GM19467 (cell line): ENCODE measurements around the gene ANKH.
"Not testable (repeated sequence)": the region's sequence is repeated elsewhere in the genome, so short reads cannot be mapped to it uniquely, and the experiment has no call there.

Experiments
- ATAC-seq: cut with Tn5 transposase; IDR thresholded peaks from one replicate; pipeline ENCODE4 v1.9.1; 2021; ENCODE audit warnings: mild to moderate bottlenecking, moderate library complexity; ENCODE audit not compliant: unreplicated experiment

Gene ANKH

DNA sequence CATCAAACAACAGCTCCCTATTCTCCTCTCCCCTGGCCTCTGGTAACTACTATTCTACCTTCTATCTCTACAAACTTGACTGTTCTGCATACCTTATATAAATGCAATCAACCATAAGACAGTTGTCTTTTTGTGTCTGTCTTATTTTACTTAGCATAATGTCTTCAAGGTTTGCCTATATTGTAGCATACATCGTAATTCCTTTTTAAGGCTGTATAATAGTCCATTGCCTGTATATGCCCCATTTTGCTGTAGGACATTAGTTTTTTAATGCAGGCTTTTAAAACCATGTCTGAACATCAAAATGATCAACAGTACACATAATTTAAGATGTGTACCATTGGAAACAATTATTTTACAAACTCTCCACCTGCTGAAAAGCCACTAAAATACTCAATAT lies 12.4 kb downstream of the ANKH start:
- ATAC-seq, result no peak

DNA sequence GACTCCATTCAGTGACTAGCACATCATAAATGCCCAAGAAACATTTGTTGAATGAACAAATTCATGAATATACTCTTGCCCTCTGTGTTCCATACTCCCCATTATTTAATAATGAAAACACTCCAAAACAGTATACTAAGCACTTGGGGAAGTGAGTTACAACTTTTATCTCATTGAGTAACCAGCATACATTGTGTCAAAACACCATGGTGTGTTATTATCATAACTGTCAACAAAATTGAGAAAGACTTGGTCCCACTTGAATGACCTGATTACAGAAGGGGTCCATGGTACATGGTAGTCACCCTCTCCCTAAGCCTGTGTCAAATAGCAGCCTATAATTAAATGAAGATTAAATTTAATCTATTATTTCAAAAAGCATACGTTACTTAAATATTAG lies 16.2 kb downstream of the ANKH start:
- no peak for ATAC-seq

DNA sequence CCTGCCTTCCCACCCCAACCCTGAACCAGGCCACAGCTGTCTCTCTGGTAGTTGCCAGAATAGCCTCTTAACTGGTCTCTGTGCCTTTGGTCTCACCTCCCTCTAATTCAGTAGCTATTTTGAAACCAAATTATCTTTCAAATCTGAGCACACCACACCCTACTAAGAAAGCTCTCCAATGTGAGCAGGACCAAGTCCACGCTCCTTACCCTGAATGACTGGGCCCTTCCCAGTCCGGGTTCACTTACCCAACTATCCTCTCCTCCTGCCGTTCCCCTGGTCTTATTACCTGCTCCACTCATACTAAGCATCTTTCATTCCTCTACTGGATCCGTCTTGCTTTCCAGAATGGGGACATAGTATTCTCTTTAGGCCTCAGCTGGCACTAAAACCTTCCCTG lies 16.8 kb downstream of the ANKH start:
- no peak for ATAC-seq

DNA sequence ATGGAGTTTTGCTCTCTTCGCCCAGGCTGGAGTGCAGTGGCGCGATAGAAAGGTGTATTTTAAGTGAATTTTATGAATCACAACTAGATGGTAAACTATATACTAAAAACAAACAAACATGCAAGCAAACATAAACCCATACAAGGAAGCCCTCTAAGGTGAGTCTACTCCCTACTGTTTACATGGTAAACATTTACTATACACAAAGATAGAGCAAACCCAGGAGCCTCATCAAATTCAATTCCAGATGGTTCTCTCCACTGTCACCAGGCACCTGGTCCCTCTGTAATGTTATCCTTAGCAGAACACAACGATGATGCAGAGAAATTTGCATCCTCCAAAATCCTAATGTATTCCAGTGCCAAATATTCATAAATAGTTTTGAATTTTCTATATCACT lies 17.9 kb downstream of the ANKH start:
- ATAC-seq, result no peak

DNA sequence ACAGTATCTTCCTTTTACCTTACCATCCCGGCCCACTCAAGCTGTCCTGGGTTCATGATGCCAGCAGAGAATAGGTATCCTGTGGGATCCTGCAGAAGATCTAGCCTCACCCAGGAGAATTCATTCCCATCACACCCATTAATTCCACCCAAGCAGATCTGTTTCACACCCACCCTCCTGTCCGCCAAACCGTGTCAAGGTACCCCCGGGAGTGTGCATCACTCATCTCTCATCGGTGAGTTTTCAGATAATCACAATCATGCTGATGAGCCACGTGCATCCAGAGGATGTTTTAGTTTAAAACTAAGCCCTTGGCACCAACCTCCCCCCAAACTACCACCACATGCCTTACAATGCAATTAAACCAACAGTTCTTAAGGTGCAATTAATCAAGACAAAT lies 18.8 kb downstream of the ANKH start:
- no peak for ATAC-seq

DNA sequence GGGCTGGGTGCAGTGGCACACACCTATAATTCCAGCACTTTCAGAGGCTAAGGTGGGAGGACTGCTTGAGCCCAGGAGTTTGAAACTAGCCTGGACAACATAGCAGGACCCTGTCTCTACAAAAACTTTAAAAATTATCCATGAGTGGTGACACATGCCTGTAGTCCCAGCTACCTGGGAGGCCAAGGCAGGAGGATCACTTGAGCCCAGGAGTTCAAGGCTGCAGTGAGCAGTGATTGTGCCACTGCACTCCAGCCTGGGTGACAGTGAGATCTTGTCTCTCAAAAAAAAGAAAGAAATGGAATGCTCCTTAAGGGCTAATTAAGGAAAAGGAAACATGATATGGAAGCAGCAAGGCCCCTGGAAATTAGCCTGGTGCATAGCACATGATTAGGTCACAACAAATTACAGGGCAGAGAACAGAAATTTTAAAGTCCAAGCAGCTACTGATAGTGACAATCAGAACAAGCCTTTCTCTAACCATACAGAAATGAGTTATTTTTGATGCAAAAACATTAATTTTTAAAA lies 19.5 kb downstream of the ANKH start:
- no peak for ATAC-seq

DNA sequence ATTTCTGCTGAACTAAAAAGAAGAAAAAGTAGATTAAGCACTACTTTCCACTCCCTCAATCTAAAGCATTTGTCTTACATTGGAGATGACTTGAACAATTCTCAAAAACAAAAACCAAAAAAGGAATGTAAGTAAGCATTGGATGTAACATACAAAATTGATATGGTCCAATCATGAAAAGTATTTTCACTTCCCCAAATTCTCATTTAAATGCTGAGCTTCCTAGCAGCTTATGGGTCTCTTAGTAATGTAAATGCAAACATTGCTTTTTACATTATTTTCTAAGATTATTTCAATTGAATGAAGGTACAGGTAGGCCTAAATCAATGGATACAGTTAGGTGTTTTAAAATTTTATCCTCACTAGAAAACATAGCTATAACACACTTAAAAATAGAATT lies 20.0 kb downstream of the ANKH start:
- ATAC-seq, result no peak

DNA sequence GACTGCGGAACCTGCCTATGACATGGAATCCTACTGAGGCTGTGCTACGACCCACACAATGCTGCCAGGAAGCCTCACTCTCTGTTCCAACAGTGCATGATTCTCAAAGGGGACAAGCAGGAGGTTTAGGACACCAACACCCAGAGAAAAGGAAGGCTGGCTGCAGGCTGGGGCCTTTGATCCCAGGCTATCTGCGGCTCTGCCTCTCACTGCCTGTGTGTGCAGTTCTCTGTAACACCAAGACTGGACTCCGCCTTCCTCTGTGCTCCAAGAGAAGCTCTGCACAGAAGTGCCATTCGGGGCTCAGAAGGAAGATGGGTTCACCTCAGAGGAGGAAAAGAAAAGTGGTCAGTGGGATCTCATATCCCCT lies 20.5 kb downstream of the ANKH start:
- ATAC-seq, result no peak

DNA sequence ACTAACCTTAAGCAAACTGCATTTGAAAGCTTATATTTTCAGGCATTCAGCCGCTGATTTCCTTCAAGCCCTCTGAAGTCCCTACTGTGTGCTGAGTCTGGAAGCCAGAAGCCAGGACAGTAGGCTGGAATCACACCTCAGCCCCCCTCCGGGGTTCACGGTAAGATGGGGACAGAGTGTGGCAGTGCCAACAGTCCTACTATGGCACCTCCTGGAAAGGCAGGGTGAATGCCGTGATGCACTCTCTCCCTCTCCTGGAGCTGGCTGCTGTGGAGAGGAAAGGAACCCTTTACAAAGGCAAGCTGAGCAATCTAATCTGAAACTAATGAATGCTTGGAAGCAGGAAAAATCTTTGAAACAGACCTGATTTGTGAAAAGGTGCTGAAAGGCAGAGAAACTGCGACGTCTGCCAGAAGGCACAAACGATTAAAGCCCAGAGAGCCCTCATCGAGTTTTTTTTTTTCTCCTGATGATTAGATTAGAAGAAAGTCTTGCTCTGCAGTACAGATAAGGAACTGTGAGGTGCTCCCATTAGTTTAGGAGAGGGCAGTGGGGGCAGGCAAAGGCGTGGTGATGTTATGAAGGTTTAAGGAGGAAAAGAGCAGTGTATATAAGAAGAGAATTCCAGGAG lies 21.0 kb downstream of the ANKH start:
- ATAC-seq, result no peak

DNA sequence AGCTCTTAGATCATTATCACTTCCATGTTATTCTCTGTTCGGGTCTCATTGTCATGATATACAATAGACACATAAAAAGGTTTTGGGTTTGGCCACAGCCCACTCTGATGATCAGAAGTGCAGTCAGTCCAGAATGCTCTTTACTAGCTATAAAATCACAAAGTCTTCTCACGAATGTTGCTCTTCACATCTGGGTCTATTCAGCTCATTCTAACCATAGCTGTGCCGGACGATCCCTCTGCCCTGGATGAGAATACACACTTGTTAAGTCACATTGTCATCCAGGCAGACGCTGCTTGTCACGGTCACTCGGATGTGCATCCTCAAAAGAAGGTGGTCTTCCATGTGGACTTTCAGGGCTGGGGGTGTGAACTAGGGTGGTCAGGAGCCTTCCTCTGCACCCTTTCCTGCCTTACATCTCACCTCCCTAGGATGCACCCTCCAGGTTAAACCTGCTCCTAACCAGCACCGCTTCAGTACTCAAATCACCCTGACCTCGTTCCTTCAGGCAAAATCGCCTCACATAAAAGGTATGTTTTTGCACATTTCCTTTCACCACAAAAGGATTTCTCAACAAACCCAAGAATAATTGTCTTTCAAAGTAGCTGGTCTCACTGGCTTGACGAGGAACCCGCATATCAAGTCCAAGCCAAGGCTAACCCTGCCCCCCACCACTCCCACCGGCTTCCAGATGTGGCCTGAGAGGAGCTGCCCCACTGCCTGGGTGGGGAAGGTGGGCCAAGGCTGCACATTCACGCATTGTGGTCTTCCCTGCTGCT lies 21.9 kb downstream of the ANKH start:
- no peak for ATAC-seq

DNA sequence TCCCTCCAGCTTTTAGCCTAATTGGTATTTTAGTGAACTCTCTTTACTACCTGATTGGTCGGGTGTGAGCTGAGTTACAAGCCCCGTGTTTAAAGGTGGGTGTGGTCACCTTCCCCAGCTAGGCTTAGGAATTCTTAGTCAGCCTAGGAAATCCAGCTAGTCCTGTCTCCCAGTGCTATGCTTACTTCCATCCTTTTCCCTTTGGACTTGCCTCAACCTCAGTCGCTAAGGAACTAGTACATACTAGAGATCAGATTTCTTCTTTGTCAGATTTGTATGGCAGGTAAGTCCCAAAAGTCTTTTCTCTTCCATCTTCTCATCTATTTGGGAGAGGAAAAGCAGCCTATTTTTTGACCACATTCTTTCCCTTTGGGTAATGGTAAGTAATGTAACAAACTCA lies 22.6 kb downstream of the ANKH start:
- ATAC-seq, result not testable (repeated sequence)

DNA sequence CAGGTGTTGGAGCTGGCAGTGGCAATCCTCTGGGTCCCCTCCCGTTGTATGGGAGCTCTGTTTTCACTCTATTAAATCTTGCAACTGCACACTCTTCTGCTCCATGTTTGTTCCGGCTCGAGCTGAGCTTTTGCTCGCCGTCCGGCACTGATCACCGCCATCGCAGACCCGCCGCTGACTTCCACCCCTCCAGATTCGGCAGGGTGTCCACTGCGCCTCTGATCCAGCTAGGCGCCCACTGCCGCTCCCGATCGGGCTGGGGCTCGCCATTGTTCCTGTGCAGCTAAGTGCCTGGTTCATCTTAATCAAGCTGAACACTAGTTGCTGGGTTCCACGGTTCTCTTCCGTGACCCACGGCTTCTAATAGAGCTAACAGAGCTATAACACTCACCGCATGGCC lies 23.2 kb downstream of the ANKH start:
- no peak for ATAC-seq

DNA sequence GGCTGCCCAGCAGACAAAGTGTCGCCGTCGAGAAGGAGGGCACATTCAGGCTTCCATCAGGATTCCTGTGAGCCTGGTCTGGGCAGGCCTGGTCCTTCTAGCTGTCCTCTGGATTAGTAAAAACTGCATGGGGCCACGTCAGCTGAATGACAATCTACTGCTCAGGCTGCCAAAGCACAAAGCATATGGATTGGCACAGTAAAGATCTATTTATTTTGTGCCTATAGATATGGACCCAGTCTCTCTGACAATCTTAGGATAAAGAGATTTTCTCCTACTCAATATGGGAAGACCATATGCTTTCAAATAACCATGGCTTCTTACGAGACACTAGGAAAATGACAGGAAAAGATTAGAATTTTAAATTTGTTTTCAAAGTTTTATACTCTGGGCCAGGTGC lies 24.1 kb downstream of the ANKH start:
- ATAC-seq, result no peak

DNA sequence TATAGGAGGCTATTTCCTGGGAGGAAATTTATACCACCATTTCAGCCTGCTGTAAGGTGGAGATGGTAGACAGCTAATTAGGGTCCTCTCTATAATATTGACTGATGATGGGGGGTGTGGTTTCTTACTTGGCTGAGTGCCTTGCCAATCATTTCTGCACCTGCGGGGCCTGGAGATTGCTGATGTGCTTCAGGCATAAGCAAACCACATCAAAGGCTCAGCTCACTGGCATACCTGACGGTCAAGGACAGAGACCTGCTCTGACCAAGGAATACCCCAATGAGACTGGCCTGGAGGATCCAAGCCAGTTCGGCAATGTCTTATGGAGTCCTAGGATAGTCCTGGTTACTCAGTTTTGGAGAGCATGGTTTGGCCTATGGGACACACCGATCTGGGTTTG lies 29.5 kb downstream of the ANKH start:
- no peak for ATAC-seq

DNA sequence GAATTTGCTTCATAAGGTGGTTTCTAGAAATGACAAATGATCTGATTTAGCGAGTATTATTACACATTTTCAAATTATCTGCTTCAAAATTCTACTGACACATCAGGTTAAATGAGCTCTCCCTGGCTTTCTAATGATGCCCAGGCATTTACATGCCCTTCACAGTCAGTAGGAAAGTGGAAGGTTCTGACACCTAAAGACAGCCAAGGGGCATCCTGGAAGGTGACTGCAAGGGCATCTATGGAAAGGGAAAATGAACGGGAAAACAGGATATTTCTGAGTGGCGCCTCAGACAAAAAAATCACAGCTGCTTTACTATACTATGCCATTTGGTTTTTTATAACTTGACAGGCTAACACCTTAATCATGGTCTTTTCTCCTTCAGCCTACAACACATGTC lies 31.0 kb downstream of the ANKH start:
- ATAC-seq, result no peak

DNA sequence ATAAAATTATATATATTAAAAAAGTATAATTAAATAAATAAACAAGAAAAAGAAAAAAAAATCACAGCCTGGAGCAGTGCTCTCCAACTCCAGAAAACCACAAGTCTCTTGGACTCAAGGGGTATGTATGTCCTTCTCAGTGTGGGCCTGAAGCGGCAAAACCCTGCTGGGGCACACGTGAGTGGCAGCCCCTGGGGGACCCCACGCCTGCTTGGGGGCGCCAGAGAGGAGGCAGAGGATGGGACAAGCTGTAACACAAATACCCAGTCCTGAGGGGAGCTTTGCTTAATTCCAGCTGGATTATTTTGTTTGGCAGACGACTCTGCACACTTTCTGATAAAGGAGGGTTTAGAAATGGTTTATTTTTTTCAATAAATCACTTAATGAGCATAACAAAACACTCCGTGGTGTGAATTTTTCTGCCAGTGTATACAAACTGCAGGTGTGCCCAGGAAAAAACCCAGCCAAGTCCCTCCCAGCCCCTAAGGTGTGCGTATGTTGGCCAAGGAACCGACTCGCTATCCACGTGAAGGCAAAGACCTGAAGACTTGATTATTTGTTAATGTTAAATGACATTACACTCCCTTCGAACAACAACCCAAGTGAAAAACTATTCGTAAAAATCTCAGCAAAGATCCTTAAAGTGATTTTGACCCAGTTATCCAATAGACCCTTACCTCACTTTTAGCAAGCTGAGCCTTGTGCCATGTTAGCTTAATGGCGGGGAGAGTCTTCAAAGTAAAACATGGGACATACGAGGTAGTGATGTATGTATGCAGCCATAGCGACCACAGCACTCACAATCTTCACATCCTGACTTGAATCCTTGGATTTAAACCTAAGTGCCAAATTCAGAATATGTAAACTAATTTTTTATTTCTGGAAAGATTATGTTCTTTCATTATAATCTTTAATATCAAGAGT lies 32.9 kb downstream of the ANKH start:
- ATAC-seq, result no peak

DNA sequence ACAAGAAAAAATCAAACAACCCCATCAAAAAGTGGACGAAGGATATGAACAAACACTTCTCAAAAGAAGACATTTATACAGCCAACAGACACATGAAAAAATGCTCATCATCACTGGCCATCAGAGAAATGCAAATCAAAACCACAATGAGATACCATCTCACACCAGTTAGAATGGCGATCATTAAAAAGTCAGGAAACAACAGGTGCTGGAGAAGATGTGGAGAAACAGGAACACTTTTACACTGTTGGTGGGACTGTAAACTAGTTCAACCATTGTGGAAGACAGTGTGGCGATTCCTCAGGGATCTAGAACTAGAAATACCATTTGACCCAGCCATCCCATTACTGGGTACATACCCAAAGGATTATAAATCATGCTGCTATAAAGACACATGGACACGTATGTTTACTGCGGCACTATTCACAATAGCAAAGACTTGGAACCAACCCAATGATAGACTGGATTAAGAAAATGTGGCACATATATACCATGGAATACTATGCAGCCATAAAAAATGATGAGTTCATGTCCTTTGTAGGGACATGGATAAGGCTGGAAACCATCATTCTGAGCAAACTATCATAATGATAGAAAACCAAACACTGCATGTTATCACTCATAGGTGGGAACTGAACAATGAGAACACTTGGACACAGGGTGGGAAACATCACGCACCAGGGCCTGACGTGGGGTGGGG lies 34.0 kb downstream of the ANKH start:
- not testable (repeated sequence) for ATAC-seq

DNA sequence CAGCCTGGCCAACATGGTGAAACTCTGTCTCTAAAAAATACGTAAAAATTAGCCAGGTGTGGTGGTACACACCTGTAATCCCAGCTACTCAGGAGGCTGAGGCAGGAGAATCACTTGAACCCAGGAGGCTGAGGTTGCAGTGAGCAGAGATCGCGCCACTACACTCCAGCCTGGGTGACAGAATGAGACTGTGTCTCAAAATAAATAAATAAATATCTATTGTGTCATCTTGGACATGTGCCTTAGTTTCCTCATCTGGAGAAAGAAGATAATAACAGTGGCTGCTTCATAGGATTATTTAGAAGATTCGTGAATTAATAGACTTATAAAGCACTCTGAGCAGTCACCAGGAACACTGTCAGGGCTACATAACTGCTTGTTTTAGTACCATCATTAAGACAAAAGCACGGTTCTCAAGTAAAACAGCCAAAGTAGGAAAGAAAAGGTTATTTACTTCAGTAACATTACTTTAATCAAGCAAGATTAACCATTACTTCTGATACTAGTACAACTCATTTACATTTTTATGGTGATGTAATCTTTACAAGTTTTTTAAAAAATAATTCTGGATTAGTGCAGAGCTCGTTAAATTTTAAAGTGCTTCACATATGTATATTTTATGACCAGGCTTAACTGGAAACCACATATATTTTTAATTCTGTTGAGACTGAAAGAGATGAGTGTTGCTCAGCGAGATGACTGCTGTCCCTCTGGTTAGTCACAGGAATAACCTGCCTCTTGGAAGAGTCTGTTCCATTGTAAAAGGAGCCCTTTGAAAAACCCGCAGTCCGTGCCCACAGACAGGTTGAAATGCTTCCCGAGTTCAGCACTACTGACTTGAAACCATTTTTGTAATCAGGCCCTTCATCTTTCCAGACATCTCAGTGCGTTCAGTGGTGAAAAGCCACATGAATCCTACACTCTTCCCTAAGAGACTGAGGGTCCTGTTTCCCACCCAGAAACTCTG lies 36.7 kb downstream of the ANKH start:
- no peak for ATAC-seq

DNA sequence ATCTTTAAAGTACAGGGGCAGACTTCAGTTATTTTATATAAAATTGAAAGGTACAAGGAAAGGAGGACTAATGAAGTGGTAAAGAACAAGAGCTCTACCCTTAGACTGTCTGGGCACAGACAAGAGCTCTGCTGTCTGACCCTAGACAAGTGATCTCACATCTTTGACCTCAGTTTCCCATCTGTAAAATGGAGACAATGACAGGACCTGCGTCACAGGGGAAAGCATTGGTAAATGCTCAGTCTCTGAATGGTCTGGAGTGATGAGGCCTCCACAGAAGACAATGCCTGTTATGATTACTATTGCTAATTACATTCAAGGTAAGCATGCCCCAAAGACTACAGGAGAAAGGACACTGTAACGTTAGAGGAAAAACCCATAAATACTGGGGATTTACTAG lies 37.5 kb downstream of the ANKH start:
- no peak for ATAC-seq

DNA sequence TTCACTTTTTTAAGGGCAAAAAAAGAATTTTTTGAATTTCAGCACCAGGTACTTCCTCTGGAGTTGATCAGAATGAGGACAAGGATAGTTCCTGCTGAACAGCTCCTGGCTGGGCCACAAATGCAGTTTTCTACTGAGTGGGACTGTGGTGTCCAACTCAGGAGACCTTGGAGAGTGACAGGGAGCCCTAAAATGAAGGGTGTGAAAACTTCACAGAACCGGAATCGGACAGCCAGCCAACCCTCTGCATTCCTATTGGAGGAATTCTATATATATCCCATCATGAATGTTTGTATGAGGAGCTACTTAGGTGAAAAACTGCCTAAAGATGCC lies 40.6 kb downstream of the ANKH start:
- no peak for ATAC-seq
